ENCODE data around the gene INTS2.
A peak's percentile ranks its signal among the peaks of the same experiment; 100 is the strongest.
"Not testable (repeated sequence)": the region's sequence is repeated elsewhere in the genome, so short reads cannot be mapped to it uniquely, and the experiment has no call there.

Gene INTS2

DNA sequence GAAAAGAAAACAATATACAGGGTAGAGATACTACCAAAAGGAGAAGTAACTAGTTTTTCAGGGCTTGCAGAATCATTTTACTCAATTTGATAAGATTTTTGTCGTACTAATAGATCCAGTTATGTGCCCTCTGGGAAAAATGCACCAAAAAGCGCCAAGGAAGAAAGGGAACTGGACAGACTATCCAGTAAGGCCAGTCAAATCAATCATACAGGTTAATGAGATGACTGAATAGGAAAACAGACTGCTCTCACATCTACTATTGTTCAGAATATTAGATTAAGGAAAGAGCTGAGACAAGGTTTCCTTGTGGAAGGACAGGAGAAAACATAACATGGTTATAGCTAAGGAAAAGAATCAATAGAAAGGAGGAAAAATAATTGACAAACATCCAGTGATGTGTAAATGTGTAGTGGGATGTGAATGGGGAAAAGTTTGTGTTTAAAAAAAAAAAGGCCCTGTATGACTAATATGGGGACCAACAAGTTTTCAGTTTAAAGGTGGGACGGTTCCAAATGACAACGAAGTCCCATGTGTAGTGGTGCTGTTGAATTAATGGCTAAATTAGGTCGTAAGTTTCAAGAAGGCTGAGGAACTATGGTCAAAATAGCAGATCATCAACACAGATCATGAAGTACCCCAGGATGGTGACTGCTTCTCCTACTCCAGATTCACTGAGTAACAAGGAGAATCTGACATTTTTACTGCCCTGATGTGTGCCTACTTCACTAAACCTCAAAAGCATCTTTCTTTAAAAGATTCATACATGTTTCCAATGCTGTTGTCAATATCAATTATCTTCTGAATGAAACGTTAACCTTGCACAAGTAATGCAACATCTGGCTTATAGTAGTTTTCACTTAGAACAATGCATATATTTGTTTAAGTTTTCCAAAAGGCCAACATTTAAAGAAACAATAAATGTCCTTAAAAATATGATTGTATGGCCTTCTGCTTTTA lies 105.2 kb downstream of the INTS2 start:
- DNase-seq (ENCODE audit: low read depth, low spot score): no peak

DNA sequence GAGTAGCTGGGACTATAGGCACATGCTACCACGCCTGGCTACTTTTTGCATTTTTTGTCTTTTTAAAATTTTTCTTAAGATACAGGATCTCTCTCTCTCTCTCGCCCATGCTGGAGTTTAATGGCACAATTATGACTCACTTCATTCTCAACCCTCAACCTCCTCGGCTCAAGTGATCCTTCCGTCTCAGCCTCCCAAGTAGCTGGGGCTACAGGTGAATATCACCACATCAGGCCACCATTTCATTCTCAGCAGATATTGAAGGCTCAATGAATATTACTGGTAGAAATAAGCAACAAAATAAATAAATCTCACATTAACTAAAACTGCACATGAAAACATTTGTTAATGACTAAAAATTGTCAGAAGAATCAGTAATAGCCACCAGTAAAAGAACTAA lies 106.1 kb downstream of the INTS2 start:
- no peak for DNase-seq (ENCODE audit: low read depth, low spot score)

DNA sequence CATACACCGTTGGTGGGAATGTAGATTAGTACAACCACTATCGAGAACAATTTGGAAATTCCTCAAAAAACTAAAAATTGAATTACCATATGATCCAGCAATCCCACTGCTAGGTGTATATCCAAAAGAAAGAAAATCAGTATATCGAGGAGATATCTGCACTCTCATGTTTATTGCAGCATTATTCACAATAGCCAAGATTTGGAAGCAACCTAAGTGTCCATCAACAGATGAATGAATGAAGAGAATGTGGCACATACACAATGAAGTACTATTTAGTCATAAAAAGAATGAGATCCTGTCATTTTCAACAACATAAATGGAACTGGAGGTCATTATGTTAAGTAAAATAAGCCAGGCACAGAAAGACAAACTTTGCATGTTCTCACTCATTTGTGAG lies 108.5 kb downstream of the INTS2 start:
- DNase-seq (ENCODE audit: low read depth, low spot score): not testable (repeated sequence)

DNA sequence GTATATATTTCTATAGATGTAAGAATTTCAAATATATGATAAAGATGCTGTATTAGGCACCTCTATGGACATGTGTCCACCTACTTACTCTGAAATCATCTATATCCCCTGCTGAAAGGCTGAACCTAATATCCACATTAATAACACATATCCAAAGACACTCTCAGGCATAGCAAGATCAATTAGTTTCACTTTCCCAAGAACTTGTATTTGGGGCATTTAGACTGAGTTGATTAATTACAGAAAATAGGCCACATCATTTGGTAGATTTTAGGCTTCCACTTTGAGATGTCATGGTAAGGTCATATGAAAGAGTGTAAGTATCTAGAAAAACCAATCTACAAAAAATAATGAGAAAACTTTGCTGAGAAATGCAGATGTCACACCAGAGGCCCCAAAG lies 109.6 kb downstream of the INTS2 start:
- DNase-seq (ENCODE audit: low read depth, low spot score): no peak

DNA sequence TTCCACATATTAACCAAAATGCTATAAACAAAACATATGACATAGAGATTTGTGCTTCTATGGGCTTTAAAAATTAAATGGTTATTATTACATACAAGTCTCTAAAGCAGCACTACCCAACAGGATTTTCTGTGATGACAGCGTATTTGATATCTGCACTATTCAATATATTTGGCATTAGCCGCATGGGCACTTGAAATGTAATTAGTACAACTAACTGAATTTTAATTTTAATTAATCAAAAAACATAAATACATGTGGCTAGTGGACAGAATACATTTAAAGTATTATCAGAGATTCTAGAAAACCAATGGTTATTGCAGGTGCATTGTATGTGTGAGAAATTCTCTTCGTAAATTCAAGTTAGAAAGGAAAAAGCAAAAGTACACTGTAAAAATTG lies 110.3 kb downstream of the INTS2 start:
- no peak for DNase-seq (ENCODE audit: low read depth, low spot score)

DNA sequence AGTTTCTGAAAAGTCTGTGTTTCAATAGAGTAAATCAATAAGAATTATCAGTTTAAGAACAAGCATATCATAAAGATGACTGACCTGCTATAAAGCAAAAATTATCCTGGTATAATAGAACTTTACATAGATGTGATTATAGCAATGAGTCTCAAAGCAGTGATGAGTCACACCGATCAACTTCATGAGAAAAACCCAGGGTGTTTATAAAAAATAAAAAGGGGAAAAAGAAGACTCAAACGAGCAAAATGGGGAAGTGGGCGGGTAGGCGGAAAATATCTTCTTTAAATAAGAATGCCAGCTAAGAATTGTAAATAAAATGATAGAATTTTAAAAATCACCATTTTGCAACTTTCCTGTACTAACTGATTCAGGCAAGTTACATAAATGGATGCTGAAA lies 111.2 kb downstream of the INTS2 start:
- no peak for DNase-seq (ENCODE audit: low read depth, low spot score)

DNA sequence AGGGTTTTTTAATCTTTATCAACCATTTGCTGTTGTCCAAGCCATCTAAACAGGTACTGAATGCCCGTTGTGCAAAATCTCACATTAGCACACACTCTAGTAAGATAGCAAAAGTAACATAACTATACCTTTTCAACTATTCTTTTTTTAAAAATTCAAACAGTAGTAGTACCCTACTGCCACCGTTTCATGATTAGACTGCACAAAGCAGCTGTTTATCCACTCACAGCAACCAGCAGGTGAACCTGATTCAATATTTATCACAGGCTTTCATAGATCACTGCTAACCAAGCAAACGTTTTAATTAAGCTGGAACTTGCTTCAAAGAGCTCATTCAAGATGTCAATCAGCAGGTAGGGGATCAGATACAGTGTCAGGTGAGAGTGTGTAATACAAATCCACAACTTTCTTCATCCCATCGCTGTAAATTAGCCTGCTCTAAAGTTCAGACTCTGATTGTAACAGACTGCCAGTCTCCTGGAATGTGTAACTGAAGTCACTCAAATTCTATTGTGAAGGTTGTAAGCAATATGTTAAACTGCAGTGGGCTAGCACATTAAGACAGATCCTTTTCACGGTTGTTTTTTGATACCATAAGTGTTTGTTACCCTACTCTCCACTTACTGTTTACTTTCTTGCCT lies 111.8 kb downstream of the INTS2 start:
- DNase-seq (ENCODE audit: low read depth, low spot score): peak; percentile 21

All from astrocyte of the hippocampus (primary cell).